ENCODE results near the gene NFATC1.

DNA sequence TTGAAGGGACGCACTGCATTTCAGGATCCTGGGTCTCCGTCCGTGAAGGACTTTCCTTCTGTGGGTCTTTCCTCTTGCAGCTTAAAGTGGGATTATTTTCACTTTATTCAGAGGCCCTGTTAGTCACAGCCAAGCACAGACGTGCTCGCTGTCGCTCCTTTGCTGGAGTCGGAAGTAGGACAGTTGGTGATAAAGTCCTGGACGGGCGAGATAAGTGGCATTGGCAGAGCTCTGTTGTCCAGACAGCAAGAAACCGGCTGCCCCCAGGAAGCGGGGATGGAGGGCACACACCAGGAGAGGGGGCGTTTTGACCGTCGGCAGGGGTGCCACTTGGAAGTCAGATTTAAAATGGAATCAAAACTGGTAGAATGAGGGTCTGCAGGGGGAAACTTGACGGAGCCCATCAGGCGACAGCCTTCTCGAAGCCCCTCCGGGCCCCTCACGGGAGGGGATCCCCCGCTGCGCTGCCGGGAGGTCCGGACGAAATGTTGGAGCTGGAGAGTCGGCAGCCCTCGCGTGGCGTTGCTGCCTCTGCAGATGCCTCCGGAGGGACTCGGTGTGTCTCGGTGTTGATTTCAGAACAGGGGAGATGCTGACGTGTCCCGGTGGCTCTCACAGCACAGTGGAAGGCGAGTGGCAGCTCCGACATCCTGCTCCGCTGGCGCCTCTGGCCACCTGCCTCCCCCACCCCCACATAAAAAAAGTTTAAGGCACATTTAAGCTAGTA lies 124.2 kb downstream of the NFATC1 start:
- TF ChIP-seq, protein P1, sequence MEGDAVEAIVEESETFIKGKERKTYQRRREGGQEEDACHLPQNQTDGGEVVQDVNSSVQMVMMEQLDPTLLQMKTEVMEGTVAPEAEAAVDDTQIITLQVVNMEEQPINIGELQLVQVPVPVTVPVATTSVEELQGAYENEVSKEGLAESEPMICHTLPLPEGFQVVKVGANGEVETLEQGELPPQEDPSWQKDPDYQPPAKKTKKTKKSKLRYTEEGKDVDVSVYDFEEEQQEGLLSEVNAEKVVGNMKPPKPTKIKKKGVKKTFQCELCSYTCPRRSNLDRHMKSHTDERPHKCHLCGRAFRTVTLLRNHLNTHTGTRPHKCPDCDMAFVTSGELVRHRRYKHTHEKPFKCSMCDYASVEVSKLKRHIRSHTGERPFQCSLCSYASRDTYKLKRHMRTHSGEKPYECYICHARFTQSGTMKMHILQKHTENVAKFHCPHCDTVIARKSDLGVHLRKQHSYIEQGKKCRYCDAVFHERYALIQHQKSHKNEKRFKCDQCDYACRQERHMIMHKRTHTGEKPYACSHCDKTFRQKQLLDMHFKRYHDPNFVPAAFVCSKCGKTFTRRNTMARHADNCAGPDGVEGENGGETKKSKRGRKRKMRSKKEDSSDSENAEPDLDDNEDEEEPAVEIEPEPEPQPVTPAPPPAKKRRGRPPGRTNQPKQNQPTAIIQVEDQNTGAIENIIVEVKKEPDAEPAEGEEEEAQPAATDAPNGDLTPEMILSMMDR (IDR thresholded peaks at IDR 0.05; ENCODE audit: low read depth, low read length, poor library complexity, severe bottlenecking): no peak
- TF ChIP-seq EZH2phosphoT487 (IDR thresholded peaks at IDR 0.05; ENCODE audit: borderline replicate concordance, low read length): no peak
